HCT116 (cell line): ENCODE data around the gene SCCPDH. TPM values are rescaled to one million over a fixed set of nuclear protein-coding genes. Genes with fewer than 3 reads are reported as not detected.

Experiments used
- ATAC-seq: fragments of 200-7000 bp; cut with Tn5 transposase; 2 replicates; pipeline ENCODE4 v1.9.1; 2020; ENCODE audit warnings: mild to moderate bottlenecking, moderate library complexity
- BruUV-seq: library from RNA; stranded (reverse); fragments of 400-500 nt; replicated peaks from 2 replicates; lab custom pipeline; 2021; lab: Mats Ljungman, UMichigan
- CTCF ChIA-PET: fragments of 300-600 bp; sonication (Branson Sonifier 250); formaldehyde crosslinking; loops from one replicate; lab custom pipeline; 2021; ENCODE audit warnings: antibody characterized with exemption; lab: Charles Lee
- POLR2A ChIA-PET: fragments of 300-600, 350-600 bp; sonication (Branson Sonifier 250); formaldehyde crosslinking; loops from one replicate; lab custom pipeline; 2021; ENCODE audit warnings: antibody characterized with exemption; lab: Charles Lee
- RAD21 ChIA-PET, 2 experiments: fragments of 300-600 bp; sonication (Branson Sonifier 250); formaldehyde crosslinking; loops; one replicate each; lab custom pipeline; 2023; ENCODE audit warnings: low total read pairs in 2 of 2; ENCODE audit not compliant: uncharacterized antibody in 2 of 2, unreplicated experiment in 2 of 2, low non-redundant PET in 1 of 2; lab: Charles Lee
- DNase-seq: peaks from one replicate; pipeline ENCODE4 v3.0.0-alpha.2; 2010; ENCODE audit warnings: low read depth, low spot score
- H2AFZ ChIP-seq: fragments of 200-600 bp; shearing (Covaris generic), sonication (generic); 2 replicates; pipeline ENCODE4 v1.6.1; 2017; ENCODE audit warnings: low read depth, mixed run types, mixed read lengths, antibody characterized with exemption, low read length; ENCODE audit not compliant: poor library complexity, severe bottlenecking
- H3K27ac ChIP-seq: 2 replicates; pipeline ENCODE4 v1.5.1; 2012; ENCODE audit warnings: low read depth, low read length
- H3K27me3 ChIP-seq: fragments of 200-600 bp; sonication (generic); 2 replicates; pipeline ENCODE4 v1.6.1; 2016; ENCODE audit warnings: mixed run types, low read length, mixed read lengths; ENCODE audit not compliant: insufficient read depth
- H3K36me3 ChIP-seq, 2 experiments: fragments of 200-500 bp in 1 of 2; fragments of 200-600 bp in 1 of 2; sonication (Bioruptor generic) in 1 of 2; sonication (generic) in 1 of 2; 2 replicates each; pipeline versions ENCODE4 v1.5.1 to v1.6.1; 2014 to 2016; ENCODE audit warnings: low read length in 2 of 2, inconsistent platforms in 1 of 2, mixed read lengths in 1 of 2, mixed run types in 1 of 2; ENCODE audit not compliant: insufficient read depth in 2 of 2, control insufficient read depth in 1 of 2
- H3K4me1 ChIP-seq, 2 experiments: fragments of 200-600 bp in 1 of 2; sonication (generic) in 1 of 2; 2 replicates each; pipeline versions ENCODE4 v1.5.1 to v1.6.1; 2012 to 2017; ENCODE audit warnings: low read length in 2 of 2, inconsistent platforms in 1 of 2, mild to moderate bottlenecking in 1 of 2, mixed read lengths in 1 of 2, mixed run types in 1 of 2, moderate library complexity in 1 of 2; ENCODE audit not compliant: insufficient read depth in 2 of 2, control insufficient read depth in 1 of 2
- H3K4me2 ChIP-seq: fragments of 200-600 bp; sonication (generic); 2 replicates; pipeline ENCODE4 v1.6.1; 2017; ENCODE audit warnings: mixed run types, low read length, mixed read lengths
- H3K4me3 ChIP-seq, 2 experiments: fragments of 200-600 bp in 1 of 2; sonication (generic) in 1 of 2; replicated peaks in 1 of 2; 2 replicates each; pipeline ENCODE4 v1.5.1; 2011 to 2016; ENCODE audit warnings: low read length in 2 of 2, control low read depth in 1 of 2, low read depth in 1 of 2, mild to moderate bottlenecking in 1 of 2, mixed read lengths in 1 of 2, mixed run types in 1 of 2
- H3K79me2 ChIP-seq: fragments of 200-600 bp; sonication (generic); 2 replicates; pipeline ENCODE4 v1.6.1; 2017; ENCODE audit warnings: mild to moderate bottlenecking, mixed run types, low read length, moderate library complexity, mixed read lengths; ENCODE audit not compliant: insufficient read depth
- H3K9ac ChIP-seq: fragments of 200-600 bp; sonication (generic); 2 replicates; pipeline ENCODE4 v1.6.1; 2016; ENCODE audit warnings: low read length, mixed read lengths
- H3K9me2 ChIP-seq: fragments of 200-600 bp; sonication (generic), shearing (Covaris generic); 2 replicates; pipeline ENCODE4 v1.6.1; 2017; ENCODE audit warnings: mixed run types, mild to moderate bottlenecking, moderate library complexity; ENCODE audit not compliant: insufficient read depth
- H3K9me3 ChIP-seq, 2 experiments: fragments of 200-500 bp in 1 of 2; fragments of 200-600 bp in 1 of 2; sonication (Bioruptor generic) in 1 of 2; sonication (generic) in 1 of 2; 2 replicates each; pipeline ENCODE4 v1.6.1; 2014 to 2017; ENCODE audit warnings: low read length in 2 of 2, mixed read lengths in 2 of 2, inconsistent platforms in 1 of 2, low read depth in 1 of 2, mild to moderate bottlenecking in 1 of 2, mixed run types in 1 of 2, moderate library complexity in 1 of 2; ENCODE audit not compliant: control insufficient read depth in 1 of 2, insufficient read depth in 1 of 2
- H4K20me1 ChIP-seq: fragments of 200-600 bp; sonication (generic), shearing (Covaris generic); 2 replicates; pipeline ENCODE4 v1.6.1; 2017; ENCODE audit warnings: mixed run types, mild to moderate bottlenecking, moderate library complexity; ENCODE audit not compliant: insufficient read depth
- CEBPB ChIP-seq: IDR thresholded peaks from 2 replicates; pipeline ENCODE4 v1.6.1; 2012; ENCODE audit warnings: low read depth
- EGR1 ChIP-seq: IDR thresholded peaks from 2 replicates; pipeline ENCODE4 v1.6.1; 2012; ENCODE audit warnings: low read depth
- ELF1 ChIP-seq: IDR thresholded peaks from 2 replicates; pipeline ENCODE4 v1.6.1; 2012; ENCODE audit warnings: low read depth, borderline replicate concordance
- EZH2phosphoT487 ChIP-seq: fragments of 200-600 bp; IDR thresholded peaks from 2 replicates; pipeline ENCODE4 v1.6.1; 2018; ENCODE audit warnings: antibody characterized with exemption, borderline replicate concordance
- POLR2A ChIP-seq: IDR thresholded peaks from 2 replicates; pipeline ENCODE4 v1.7.0; 2011; ENCODE audit warnings: borderline replicate concordance; ENCODE audit not compliant: insufficient read depth, insufficient read length; ENCODE audit errors: extremely low read depth
- POLR2AphosphoS5 ChIP-seq: IDR thresholded peaks from 2 replicates; pipeline ENCODE4 v1.6.1; 2011; ENCODE audit warnings: mild to moderate bottlenecking, low read depth, low read length, moderate library complexity
- SIN3A ChIP-seq: IDR thresholded peaks from 2 replicates; pipeline ENCODE4 v1.6.1; 2012; ENCODE audit warnings: low read depth
- SP1 ChIP-seq: IDR thresholded peaks from 2 replicates; pipeline ENCODE4 v1.6.1; 2012; ENCODE audit warnings: low read depth
- TCF7L2 ChIP-seq: IDR thresholded peaks from 2 replicates; pipeline ENCODE4 v1.7.0; 2011; ENCODE audit warnings: borderline replicate concordance, inconsistent platforms; ENCODE audit not compliant: insufficient read depth, insufficient read length; ENCODE audit errors: extremely low read depth
- ZNF274 ChIP-seq: fragments of 200-500 bp; sonication (Bioruptor generic); IDR thresholded peaks from 2 replicates; pipeline ENCODE4 v1.6.1; 2014; ENCODE audit warnings: mild to moderate bottlenecking, low read depth, low read length, inconsistent platforms
- intact Hi-C: fragments of 100-400 bp; cut with micrococcal nuclease; formaldehyde crosslinking; loops from 2 replicates; pipeline ENCODE4 v1.10.0; 2022
- total RNA-seq: library from RNA; stranded (reverse); gene quantifications from one replicate; pipeline ENCODE4 v1.2.1, GENCODE V29; 2021; ENCODE audit not compliant: unreplicated experiment
- TF ChIP-seq, protein P1 (sequence below): IDR thresholded peaks from 2 replicates; pipeline ENCODE4 v1.6.1; 2012; ENCODE audit warnings: low read depth
- TF ChIP-seq, protein P2 (sequence below): IDR thresholded peaks from 2 replicates; pipeline ENCODE4 v1.6.1; 2012

Gene SCCPDH
- total RNA-seq, 1 experiment from 2014 or later, result 0.30 TPM

DNA sequence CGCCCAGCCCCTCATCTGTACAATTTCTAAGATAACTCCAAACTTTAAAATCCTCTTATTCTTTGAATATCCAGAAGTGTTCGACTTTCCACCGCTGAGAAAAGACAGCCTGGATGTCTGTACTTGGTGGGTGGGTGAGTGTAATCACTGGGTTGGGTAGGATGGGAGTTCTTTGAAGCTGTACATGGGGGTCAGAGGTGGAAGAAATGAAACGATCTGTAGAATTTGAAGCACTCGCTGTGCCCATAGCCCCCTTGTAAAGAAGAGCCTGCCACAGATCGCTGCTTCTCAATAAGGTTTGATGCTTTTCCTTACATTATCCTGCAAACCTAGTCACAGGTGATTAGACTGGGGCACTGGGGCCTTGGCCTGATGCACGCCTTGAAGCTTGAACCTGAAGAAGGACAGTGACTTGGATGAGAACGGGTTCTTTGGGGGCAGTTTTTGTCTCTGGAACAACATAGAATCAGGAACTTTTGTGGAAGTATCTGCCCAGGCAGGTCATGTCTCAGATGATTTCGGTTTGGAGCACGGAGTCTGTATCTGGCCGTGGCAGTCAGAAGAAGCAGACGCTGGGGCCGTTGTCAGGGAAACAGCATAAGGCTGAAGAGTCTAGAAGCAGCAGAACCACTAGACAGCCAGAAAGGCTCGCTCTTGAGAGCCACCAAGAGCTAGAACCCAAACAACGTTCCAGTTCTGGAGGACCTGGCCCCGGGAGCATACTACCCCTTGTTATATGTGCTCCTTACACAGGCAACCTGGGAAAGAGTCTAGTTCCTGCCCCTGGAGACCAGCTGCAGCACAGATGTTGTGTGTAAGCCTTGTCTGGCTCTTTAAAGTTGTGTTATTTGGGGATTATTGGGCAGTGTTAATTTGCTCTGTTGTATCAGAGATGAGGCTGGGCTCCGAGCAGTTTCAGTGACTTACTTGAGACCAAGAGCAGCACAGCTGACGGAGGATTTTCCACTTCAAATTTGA is 45.1 kb upstream of the SCCPDH start (continued):
- TF ChIP-seq, protein P1, sequence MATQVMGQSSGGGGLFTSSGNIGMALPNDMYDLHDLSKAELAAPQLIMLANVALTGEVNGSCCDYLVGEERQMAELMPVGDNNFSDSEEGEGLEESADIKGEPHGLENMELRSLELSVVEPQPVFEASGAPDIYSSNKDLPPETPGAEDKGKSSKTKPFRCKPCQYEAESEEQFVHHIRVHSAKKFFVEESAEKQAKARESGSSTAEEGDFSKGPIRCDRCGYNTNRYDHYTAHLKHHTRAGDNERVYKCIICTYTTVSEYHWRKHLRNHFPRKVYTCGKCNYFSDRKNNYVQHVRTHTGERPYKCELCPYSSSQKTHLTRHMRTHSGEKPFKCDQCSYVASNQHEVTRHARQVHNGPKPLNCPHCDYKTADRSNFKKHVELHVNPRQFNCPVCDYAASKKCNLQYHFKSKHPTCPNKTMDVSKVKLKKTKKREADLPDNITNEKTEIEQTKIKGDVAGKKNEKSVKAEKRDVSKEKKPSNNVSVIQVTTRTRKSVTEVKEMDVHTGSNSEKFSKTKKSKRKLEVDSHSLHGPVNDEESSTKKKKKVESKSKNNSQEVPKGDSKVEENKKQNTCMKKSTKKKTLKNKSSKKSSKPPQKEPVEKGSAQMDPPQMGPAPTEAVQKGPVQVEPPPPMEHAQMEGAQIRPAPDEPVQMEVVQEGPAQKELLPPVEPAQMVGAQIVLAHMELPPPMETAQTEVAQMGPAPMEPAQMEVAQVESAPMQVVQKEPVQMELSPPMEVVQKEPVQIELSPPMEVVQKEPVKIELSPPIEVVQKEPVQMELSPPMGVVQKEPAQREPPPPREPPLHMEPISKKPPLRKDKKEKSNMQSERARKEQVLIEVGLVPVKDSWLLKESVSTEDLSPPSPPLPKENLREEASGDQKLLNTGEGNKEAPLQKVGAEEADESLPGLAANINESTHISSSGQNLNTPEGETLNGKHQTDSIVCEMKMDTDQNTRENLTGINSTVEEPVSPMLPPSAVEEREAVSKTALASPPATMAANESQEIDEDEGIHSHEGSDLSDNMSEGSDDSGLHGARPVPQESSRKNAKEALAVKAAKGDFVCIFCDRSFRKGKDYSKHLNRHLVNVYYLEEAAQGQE, result no peak
- TF ChIP-seq EZH2phosphoT487 (no peak), CEBPB (no peak), POLR2A (no peak), TCF7L2 (no peak)

DNA sequence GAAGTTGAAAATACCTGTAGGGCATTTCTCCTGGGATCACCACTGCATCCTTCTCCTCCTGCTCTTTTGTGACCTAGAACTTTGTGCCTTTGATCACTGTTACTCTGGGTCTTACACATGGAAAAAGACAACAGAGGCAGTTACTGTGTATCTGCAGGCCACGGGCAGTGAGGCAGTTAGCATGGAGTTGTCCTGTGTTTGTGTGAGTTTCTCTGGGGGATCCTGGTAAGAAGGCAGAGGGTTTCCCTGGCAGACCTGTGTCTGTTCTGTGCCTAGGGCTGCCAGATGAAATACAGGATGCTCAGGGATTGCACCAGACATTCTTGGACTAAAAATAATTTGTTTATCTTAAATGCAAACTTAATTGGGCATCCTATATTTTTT is 44.4 kb upstream of the SCCPDH start:
- no peaks in the 10 kb centered on the region for H3K4me1 ChIP-seq
- no peak overlapping the region for H3K27ac ChIP-seq
- ChIA-PET POLR2A (no interaction called here), CTCF (interaction anchor here (1.6 kb wide), 1 partner anchor 10 kb away, joined by 3 read pairs; no protein-coding TSS in a partner anchor), RAD21 (no interaction called here)
- no peak overlapping the region for H3K4me2 ChIP-seq
- intact Hi-C loops, result no loop called here
- H3K9me2 ChIP-seq, result no peaks in the 10 kb centered on the region
- DNase-seq, result no peak
- H3K27me3 ChIP-seq, result no peaks in the 10 kb centered on the region
- no peak for TF ChIP-seq POLR2AphosphoS5
- TF ChIP-seq, protein P2, sequence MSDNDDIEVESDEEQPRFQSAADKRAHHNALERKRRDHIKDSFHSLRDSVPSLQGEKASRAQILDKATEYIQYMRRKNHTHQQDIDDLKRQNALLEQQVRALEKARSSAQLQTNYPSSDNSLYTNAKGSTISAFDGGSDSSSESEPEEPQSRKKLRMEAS, result no peak
- no peak for TF ChIP-seq ZNF274
- TF ChIP-seq EGR1, result no peak
- TF ChIP-seq POLR2A, result no peak
- TF ChIP-seq ELF1, result no peak
- TF ChIP-seq, protein P1, result no peak
- no peak for TF ChIP-seq SIN3A
- TF ChIP-seq SP1, result no peak
- no peak for TF ChIP-seq CEBPB
- BruUV-seq, result no TSS peak
- H4K20me1 ChIP-seq, result no peaks in the 10 kb centered on the region
- H3K9me3 ChIP-seq, result no peaks in the 10 kb centered on the region
- H3K36me3 ChIP-seq, result no peaks in the 10 kb centered on the region
- H3K4me3 ChIP-seq, result no peak overlapping the region
- H3K79me2 ChIP-seq, result no peaks in the 10 kb centered on the region
- no peak for ATAC-seq
- H2AFZ ChIP-seq, result no peak overlapping the region
- no peak overlapping the region for H3K9ac ChIP-seq
